Measurements from ENCODE around the gene CACNB2. TPM values are rescaled to one million over a fixed set of nuclear protein-coding genes. Genes with fewer than 3 reads are reported as not detected.

CACNB2 gene
- total and polyA plus RNA-seq, 12 donors, result 4.3 to 82.3 (median 12.9) TPM

- no peaks in the 10 kb centered on the region for H3K27me3 ChIP-seq
- H3K4me3 ChIP-seq, result no peak overlapping the region
- H3K27ac ChIP-seq, result no peak overlapping the region
- intact Hi-C loops (cut with DNase I), result no loop called here
- TF ChIP-seq POLR2A (IDR thresholded peaks at IDR 0.05) (no peak), CTCF (IDR thresholded peaks at IDR 0.05) (no peak)
- no peaks in the 10 kb centered on the region for H3K4me1 ChIP-seq (replicated peaks in 1 of 2)
- 97 to 99% (median 98%) methylated on average over 3 of the region's 3 CpGs for WGBS, 4 donors
- H3K9me3 ChIP-seq (replicated peaks in 1 of 3), result no peaks in the 10 kb centered on the region
- DNase-seq, result no peak
- H3K36me3 ChIP-seq (replicated peaks in 1 of 2), result no peaks in the 10 kb centered on the region
These were observed 416.4 kb downstream of the CACNB2 start for GRCh38 chr10:18556522-18557147.

- intact Hi-C loops (cut with DNase I), result no loop called here
These were observed 417.7 kb downstream of the CACNB2 start for GRCh38 chr10:18557960-18558359.

GRCh38 chr10:18561861-18562551, 421.8 kb downstream of the CACNB2 start:
- 92 to 99% (median 96%) methylated on average over 8 of the region's 8 CpGs for WGBS, 4 donors
- intact Hi-C loops (cut with DNase I), result no loop called here
- no peak for DNase-seq
- no peak overlapping the region for H3K4me3 ChIP-seq
- no peaks in the 10 kb centered on the region for H3K27me3 ChIP-seq
- no peaks in the 10 kb centered on the region for H3K36me3 ChIP-seq (replicated peaks in 1 of 2)
- no peaks in the 10 kb centered on the region for H3K4me1 ChIP-seq (replicated peaks in 1 of 2)
- TF ChIP-seq POLR2A (IDR thresholded peaks at IDR 0.05), result no peak
- H3K9me3 ChIP-seq (replicated peaks in 1 of 3), result no peaks in the 10 kb centered on the region
- no peak overlapping the region for H3K27ac ChIP-seq

More at GRCh38 chr10:18557960-18558359, 417.7 kb downstream of the CACNB2 start:
- Histone ChIP-seq H3K36me3 (replicated peaks in 1 of 2) (no peaks in the 10 kb centered on the region), H3K9me3 (replicated peaks in 1 of 3) (no peaks in the 10 kb centered on the region), H3K4me3 (no peak overlapping the region), H3K27ac (no peak overlapping the region), H3K4me1 (replicated peaks in 1 of 2) (no peaks in the 10 kb centered on the region), H3K27me3 (no peaks in the 10 kb centered on the region)
- no peak for TF ChIP-seq CTCF (IDR thresholded peaks at IDR 0.05)
- TF ChIP-seq POLR2A (IDR thresholded peaks at IDR 0.05), result no peak
- WGBS, 4 donors, result 87 to 98% (median 95%) methylated on average over 1 of the region's 1 CpG
- no peak for DNase-seq

- H3K27me3 ChIP-seq, result no peaks in the 10 kb centered on the region
- no peaks in the 10 kb centered on the region for H3K9me3 ChIP-seq (replicated peaks in 1 of 3)
- no peak overlapping the region for H3K27ac ChIP-seq
- no peak overlapping the region for H3K4me3 ChIP-seq
- no peaks in the 10 kb centered on the region for H3K36me3 ChIP-seq (replicated peaks in 1 of 2)
- DNase-seq, result no peak
- WGBS, 4 donors, result 97 to 98% (median 97%) methylated on average over 6 of the region's 6 CpGs
- intact Hi-C loops (cut with DNase I), result no loop called here
- no peaks in the 10 kb centered on the region for H3K4me1 ChIP-seq (replicated peaks in 1 of 2)
- no peak for TF ChIP-seq POLR2A (IDR thresholded peaks at IDR 0.05)
- no peak for TF ChIP-seq CTCF (IDR thresholded peaks at IDR 0.05)
These were observed 422.9 kb downstream of the CACNB2 start for GRCh38 chr10:18563003-18563726.

Data from adrenal gland (tissue), 12 donors.